Hypothalamus (tissue), 51 donors: Measurements from ENCODE around the gene RYR2.

Source experiments
- DNase-seq, 51 donors: peaks; one replicate each; lab custom pipeline; 2025; lab: John Stamatoyannopoulos, UW

The RYR2 gene

DNA sequence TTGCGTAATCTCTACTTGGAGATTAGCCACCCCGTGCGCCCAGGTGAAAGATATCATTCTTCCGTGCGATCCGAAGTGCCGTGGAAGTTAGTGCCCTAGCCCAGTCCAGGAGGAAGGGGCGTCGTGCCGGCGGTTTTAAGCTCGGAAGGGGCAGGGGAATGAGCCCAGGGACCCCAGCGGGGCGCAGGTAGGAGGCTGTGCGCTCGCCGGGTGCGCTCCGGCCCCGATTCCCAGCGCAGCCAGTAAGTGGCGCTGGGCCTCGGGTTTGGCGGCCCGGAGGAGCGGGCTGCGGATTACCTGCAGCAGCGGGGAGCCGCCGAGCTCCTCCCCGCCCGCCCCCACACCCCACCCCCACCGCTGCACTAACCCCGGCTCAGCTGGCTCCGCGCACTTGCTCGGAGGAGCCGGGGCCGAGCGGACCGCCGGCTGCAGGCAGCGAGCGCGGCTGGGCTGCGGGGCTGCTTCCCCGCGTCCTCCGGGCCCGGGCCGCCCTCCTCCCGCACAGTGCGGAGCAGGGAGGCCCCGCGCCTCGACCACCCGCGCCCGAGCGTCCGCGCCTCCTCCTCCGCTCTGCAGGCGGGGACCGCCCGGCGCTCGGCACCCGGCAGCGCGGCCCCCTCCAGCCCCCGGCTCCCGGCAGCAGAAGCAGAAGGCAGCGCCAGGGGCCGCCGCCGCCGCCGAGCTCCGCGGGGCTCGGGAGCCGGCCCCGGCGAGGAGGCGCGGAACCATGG is at the start of gene RYR2:
RYR2 (plus strand) TSS at position 390 of the 731 bp plus-strand sequence; CDS start at position 728, 338 bp downstream.
- peak in 22 of 51 donors; percentile 2 to 48 (median 15) for DNase-seq

DNA sequence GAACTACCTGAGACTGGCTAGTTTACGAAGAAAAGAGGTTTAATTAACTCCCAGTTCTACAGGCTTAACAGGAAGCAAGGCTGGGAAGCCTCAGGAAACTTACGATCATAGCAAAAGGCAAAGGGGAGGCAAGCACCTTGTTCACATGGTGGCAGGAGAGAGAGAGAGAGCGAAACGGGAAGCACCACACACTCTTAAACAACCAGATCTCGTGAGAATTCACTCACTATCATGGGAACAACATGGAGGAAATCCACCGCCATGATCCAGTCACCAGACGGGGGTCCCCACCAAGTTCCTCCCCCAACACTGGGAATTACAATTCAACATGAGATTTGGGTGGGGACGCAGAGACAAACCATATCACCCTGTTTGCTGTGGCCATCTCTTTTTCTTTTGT is 49.5 kb upstream of the RYR2 start:
- no peak for DNase-seq

DNA sequence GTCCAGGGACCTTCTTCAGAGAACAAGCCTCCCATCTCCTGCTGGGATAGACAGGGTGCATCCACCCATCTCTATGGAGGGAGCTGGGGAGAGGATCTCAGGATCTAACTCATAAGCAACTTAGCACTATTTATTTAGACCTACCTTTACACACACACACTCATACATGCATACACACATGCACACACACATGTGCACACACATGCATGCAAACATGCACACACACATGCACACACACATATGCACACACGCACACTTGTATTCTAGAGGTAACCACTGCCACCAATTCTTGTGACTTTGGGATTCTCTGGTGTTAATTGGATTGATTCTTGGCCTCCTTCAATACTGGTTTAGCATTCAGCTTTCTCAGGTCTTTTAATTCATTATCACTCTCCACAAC is 47.5 kb upstream of the RYR2 start:
- DNase-seq: no peak

DNA sequence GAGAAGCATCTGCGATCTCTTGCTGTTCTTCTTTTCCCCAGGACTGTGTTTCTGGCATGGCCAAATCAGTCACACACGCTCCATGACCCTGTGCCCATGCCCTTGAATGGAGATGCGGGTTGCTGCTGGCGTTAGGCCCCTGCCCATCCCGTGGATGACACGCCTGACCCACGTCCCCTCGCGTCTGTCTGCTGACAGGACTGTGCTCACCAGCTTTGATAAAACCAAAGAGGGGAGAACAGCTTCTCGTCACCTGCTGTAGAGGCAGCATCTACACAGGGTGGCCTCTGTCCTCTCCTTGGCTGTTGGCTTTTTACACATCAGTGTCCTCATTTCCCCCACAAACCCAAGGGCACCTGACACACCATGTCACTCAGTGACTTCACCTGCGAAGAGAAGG is 44.6 kb upstream of the RYR2 start:
- DNase-seq: no peak

DNA sequence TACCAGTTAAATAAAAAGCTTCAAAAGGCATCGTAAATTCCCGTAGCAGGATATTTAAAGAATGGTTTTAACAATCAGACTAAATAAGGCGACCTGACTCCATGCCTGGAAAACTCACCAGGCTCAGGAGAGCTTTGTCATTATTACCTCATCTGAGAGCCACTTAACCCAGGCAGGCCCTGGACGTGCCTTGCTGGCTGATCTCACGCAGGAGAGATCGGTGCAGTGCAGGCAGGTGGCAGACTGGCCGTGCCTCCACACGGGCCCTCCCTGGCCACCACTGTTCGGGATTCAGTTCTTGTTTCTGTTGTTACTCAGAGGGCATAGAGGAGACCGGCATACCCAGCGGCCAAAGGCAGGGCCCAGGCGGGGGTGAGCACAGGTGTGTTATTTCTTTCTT is 44.1 kb upstream of the RYR2 start:
- peak in 1 of 51 donors; percentile 1 for DNase-seq

DNA sequence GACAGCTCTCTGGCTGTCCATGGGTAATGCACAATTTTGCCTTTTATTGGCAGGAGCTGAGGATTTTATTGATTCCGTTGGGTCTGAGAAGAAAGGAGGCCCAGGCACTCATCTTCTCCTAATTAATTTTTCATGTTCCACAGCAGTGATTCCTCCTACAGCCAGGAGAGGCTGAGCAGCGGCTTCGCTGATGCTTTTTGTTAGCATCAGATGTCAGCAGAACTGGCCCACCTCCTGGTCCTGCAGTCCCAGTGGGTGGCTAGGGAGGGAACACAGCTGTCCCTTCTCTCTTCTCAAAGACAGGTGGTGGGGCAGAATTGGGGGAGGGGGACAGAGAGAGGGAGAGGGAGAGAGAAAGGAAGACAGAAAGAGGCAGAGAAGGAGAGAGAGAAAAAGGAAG is 43.4 kb upstream of the RYR2 start:
- DNase-seq: no peak

DNA sequence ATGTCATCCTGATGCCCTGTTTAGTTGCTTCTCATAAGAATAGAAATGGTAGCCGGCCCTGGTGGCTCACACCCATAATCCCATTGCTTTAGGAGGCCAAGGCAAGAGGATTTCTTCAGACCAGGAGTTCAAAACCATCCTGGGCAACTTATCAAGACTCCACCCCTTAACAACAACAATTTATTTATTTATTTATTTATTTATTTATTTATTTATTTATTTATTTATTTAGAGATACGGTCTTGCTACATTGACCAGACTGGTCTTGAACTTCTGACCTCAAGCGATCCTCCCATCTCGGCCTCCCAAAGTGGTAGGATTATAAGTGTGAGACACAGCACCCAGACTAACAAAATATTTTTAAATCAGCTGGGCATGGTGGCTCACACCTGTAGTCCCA is 41.8 kb upstream of the RYR2 start:
- DNase-seq: no peak

DNA sequence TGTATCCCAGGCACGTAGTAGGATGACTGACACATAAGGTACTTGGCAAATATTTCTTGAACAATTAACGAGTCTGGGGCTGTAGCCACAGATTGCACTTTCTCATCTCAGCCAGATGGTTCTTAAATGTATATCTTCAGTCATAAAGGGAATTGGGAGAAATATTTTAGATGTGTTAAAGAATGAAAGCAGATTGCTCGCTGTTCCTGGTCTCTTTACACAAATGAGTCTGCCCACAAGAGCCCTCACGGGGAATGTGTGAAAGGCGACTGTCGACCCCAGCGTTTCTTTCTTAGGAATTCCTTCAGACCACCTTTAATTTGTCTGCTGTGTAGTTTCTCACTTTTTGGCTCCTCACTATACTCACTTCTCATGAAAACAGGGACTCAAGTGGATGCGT is 38.5 kb upstream of the RYR2 start:
- no peak for DNase-seq

DNA sequence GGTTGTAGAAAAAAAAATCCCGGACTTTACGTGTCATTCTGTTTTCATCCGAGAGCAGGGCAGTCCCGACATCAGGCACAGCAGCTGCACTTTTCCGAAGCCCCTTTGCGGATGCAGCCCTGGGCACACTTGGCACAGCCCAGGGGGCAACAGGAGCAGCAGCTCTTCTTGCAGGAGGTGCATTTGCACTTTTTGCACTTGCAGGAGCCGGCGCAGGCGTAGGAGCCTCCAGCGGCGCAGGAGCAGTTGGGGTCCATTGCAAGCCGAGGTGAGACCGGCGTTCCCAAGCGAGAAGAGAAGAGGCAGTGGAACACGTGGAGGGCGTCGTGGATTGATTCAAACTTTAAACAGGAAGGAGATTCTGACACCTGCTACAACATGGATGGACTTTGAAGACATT is 37.9 kb upstream of the RYR2 start, which contains the start of gene MT1HL1:
MT1HL1 (minus strand) TSS at position 326 of the 400 bp plus-strand sequence; CDS start at position 257, 69 bp downstream.
- DNase-seq: no peak

DNA sequence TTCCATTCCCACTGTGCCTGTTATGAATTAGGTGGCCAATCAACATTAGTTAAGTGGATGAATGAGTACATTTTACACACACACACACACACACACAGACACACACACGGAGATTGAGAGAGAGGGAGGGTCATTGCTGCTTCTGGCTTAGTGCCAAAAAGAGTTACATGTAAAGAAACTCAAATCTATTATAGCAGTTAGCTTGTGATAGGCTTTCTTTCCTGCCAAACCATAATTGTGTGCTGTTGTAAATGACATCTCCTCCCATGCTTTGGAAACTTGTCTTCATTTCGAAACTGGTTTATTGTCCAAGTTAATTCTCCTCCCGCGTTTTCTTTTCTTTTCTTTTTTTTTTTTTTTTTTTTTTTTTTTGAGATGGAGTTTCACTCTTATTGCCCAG is 36.3 kb upstream of the RYR2 start:
- no peak for DNase-seq

DNA sequence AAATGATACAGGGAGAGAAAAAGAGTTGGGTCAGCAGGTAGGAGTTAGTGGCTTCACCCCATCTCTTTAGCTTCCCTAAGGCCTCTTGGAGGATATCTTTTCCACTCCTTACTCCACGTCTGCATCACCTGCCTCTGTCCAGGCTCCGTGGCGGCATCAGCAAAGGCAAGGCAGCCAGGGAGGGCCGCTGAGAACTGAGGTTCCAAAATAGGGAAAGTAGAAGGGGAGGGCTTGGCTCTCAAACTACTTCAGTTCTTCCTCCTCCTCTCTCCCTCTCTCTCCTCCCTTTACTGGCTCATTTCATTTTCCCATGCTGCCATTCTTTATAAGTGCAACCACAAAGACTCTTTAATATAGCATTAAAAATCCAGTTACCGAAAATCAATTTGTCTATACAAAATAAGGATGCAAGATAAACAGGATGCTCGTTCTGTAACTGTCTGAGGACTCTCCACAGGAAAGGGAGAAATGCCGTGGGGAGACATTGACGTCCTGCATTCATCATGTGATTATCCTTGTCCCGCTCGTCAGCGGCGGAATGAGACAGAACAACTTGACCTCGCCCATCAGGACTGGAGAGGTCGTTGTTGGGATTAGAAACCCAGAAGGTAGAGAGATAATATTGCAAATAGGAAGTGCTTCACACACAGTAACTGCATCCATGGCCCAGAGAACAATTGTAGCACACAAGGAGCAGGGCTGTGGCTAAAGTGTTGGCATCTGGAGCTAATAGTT is 34.7 kb upstream of the RYR2 start:
- no peak for DNase-seq

DNA sequence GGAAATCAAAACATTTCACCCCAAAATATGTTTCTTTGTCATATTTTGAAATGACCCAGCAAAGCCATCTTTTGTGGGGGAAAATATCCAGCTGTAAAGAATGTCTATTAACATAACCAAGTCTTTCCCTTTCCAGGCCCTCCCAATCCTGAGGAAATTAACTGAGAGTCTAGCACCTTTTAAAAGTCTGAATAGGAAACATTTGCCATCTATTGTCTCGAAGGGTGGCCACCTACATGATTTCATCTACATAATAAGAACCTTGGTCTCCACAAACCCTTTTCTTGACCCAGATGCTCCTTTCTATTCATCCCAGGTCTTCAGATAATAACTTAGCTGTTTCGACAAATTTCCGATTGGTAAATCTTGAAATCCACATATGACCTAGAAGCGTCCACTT is 32.4 kb upstream of the RYR2 start:
- no peak for DNase-seq

DNA sequence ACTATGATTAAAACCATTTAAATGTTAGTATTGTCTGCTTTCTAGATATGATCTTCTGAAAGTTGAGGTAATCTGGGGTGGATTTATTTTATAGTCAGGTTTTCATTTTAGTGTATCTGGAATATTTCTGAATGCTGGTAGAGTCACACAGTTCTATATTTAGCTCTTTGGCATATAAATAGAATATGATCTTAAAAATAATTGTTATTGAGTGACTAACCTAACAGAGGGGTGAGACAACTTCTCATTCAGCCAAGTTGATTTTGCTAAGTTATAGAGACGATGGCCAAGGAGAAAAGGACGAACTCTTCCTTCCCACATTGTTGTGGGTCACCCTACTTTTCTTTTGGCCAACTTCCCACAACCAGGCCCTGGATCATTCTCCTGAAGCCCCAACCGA is 30.6 kb upstream of the RYR2 start:
- no peak for DNase-seq

DNA sequence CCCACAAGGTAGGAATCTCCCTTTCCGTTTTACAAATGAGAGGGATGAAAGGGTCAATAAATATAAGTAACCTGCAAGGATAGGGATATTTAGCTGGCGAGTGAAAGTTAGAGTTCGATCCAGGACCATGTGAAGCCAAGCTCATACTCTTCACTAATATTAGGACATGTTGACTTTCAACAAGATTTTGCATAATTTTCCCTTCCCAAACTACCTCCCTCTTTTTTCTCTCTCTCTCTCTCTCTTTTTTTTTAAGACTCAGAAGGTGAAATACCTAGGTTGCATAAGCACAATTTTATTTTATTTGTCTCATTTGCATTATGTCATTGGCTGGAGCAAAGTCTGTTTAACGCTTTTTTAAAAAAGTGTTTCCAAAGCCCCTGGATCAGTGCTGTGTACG is 29.6 kb upstream of the RYR2 start:
- DNase-seq: no peak

DNA sequence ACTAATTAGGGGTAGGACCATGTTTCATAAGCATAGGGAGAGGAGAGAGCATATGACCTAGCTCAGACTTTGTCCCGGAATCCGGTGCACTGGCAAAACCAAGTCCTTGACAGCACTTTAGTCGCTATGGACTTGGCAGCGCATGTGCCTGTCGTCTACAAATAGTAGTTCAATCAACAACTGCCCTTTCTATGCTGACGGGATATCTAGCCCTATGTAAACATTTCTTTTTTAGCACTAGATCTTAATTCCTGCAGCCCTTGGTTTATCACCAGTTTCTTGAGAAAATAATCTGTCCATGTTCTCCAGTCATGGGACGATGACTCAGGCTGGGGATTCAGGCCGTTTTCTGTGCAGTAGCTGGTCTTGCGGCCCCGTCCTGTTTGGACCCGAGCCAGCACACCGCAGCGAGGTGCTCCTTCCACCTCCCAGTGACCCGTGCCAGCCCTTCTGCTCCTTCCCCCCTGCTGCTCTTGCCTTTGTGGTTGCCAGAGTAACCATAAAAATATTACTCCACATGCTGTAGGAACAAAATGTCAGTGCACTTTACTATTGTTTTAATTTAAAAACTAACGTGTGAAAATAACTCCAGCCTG is 29.1 kb upstream of the RYR2 start:
- DNase-seq: peak in 2 of 51 donors; percentile 5 to 13

DNA sequence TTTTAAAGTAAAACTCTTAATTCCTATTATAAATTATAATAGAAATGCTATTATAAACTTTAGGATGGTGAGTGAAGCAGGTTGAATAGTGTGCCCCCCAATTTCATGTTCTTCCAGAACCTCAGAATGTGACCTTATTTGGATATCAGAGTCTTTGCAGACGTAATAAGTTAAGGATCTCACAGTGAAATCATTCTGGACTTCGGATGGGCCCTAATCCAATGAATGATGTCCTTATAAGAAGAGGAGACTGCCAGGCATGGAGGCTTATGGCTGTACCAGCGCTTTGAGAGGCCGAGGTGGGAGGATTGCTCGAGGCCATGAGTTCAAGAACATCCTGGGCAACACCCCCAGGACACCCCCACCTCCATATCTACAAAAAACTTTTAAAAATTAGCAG is 28.4 kb upstream of the RYR2 start:
- no peak for DNase-seq

DNA sequence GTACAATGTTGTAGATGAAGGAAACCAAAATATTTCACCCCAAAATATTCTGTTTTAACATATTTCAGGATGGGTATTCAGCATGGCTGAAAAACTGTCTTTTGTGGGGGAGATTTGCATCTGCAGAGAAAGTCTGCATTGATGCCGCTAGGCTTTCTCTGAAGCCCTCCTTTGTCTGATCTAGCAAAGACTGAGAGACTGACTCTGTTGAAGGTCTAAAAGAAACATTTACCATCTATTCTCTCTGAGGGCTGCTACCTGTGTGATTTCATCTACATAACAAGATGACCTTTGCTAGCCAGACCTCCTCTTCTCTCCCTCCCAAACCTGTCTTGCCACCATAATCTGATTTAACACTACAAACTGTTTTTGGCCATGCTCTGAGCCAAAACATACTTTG is 25.4 kb upstream of the RYR2 start:
- no peak for DNase-seq

DNA sequence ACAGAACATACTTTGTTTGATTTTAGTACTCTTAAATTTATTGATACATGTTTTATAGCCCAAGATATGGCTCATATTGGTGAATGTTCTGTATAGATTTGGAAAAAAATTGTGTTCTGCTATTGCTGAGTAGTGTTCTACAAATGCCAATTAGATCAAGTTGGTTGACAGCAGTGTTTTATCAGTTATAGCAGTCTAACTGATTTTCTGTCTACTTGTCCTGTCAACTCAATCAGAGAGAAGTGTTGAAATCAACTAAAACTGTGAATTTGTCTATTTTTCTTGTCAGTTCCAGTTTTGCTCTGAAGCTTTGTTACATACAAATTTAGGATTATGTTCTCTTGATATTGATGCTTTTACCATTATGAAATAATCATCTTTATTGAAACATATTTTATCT is 23.1 kb upstream of the RYR2 start:
- DNase-seq: no peak

DNA sequence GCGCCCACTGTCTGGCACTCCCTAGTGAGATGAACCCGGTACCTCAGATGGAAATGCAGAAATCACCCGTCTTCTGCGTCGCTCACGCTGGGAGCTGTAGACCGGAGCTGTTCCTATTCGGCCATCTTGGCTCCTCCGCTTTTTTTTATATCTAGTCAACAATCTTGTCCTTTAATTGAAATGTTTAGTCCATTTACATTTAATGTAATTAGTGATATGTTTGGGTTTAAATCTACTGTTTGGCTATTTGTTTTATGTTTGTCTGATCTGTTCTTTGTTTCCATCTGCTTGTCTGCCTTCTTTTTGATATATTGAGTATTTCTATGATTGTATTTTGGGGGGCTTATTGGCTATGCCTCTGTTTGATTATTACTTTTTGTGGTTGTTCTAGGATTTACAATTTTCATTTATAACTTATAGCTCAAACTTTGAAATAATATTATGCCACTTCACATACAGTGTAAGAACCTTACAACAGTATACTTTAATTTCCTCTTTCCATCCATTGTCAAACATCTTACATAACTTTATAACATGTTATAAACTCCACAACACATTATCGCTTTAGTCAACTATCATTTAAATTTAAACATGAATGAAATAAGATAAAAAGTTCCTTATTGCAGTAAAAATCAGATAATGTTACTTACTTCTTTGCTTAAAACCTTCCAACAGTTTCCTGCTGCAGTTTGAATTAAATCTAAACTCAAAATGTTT is 16.5 kb upstream of the RYR2 start:
- no peak for DNase-seq

DNA sequence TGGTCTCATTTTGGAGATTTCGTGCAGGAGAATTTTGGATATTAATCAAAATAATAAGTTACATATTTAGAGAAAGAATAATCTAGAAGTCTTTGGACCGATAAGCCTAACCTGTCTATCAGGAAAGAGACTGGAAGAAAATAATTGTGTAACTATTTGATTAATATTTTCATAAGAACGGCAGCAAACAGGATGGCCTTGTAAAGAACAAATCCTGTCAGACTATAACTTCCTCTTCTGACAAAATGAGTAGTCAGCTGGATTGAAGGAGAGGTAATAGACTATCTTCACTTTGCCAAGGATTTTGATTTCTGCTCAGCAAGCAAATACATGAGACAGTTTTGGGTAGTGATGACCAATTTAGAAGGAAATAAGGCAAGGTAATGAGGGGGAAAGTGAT is 12.7 kb upstream of the RYR2 start:
- no peak for DNase-seq

DNA sequence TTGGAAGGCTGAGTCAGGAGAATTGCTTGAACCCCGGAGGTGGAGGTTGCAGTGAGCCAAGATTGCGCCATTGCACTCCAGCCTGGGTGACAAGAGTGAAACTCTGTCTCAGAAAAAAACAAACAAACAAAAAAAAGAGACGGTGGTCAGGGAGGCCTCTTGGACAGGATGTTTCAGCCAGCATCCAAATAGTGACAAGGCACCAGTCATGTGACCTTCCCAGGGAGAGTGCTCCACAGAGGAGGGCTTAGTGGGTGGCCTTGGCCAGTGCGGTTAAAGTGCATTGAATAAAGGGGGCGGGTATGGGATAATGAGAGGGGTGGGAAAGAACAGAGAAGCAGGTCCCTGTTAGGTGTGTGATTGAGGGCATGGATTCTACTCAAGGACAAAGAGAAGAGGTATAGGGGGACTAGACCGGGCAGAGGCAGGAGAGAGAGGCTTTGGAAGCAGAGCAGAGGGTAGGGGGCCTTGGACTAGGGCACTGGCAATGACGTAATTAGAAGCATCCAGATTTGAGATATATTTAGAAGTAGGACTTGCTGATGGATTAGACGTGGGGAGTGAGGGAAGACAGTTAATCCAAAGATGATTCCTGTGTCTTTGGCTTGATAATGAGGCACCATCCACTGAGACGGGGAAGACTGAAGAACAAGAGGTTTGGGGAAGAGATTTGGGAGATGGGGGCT is 12.0 kb upstream of the RYR2 start:
- no peak for DNase-seq
